B cell (primary cell): ENCODE measurements around the gene ERVFRD-1. TPM values are rescaled to one million over a fixed set of nuclear protein-coding genes. Genes with fewer than 3 reads are reported as not detected.

Experiments used
- ATAC-seq: fragments of 200-7000 bp; cut with Tn5 transposase; one replicate; pipeline ENCODE4 v1.10.0; 2021; ENCODE audit warnings: low read depth, mild to moderate bottlenecking, moderate number of reproducible peaks, moderate library complexity
- CTCF ChIA-PET: fragments of 350-600 bp; sonication (Branson Sonifier 250); formaldehyde crosslinking; loops from one replicate; lab custom pipeline; 2021; ENCODE audit warnings: antibody characterized with exemption, inconsistent platforms; lab: Charles Lee
- POLR2A ChIA-PET: fragments of 350-600 bp; sonication (Branson Sonifier 250); formaldehyde crosslinking; loops from one replicate; lab custom pipeline; 2021; ENCODE audit warnings: antibody characterized with exemption; lab: Charles Lee
- DNase-seq: peaks from one replicate; pipeline ENCODE4 v3.0.0; 2013
- H2AFZ ChIP-seq: 2 replicates; pipeline ENCODE4 v1.6.1; 2012; ENCODE audit warnings: mild to moderate bottlenecking, low read depth, low read length; ENCODE audit not compliant: insufficient read depth, poor library complexity, severe bottlenecking
- H3K27ac ChIP-seq, 2 donors: 1 replicate in 1 of 2; 2 replicates in 1 of 2; pipeline ENCODE4 v1.5.1; 2012 to 2013; ENCODE audit warnings: low read length in 2 of 2, mild to moderate bottlenecking in 2 of 2, moderate library complexity in 1 of 2
- H3K27me3 ChIP-seq, 4 experiments: fragments of 200-600 bp in 1 of 4; sonication (generic) in 1 of 4; replicated peaks in 1 of 4; 1 replicate in 2 of 4; 2 replicates in 2 of 4; pipeline versions ENCODE4 v1.6.1 to v1.7.0; 2013 to 2016; ENCODE audit warnings: low read length in 3 of 4, mild to moderate bottlenecking in 2 of 4, mixed read lengths in 1 of 4, moderate library complexity in 1 of 4; ENCODE audit not compliant: insufficient read depth in 4 of 4, control insufficient read depth in 3 of 4; ENCODE audit errors: control extremely low read depth in 1 of 4
- H3K36me3 ChIP-seq, 2 experiments: replicated peaks in 1 of 2; 1 replicate in 1 of 2; 2 replicates in 1 of 2; pipeline versions ENCODE4 v1.6.1 to v1.7.1; 2013; ENCODE audit warnings: low read length in 1 of 2; ENCODE audit not compliant: insufficient read depth in 2 of 2, control insufficient read depth in 1 of 2; ENCODE audit errors: control extremely low read depth in 1 of 2, extremely low read depth in 1 of 2
- H3K4me1 ChIP-seq, 2 donors: fragments of 200-600 bp in 1 of 2; sonication (generic) in 1 of 2; 1 replicate in 1 of 2; 2 replicates in 1 of 2; pipeline versions ENCODE4 v1.5.1 to v1.6.1; 2013 to 2017; ENCODE audit warnings: low read length in 2 of 2; ENCODE audit not compliant: control insufficient read depth in 2 of 2, insufficient read depth in 2 of 2
- H3K4me2 ChIP-seq: replicated peaks from 2 replicates; pipeline ENCODE3; 2012; ENCODE audit warnings: mild to moderate bottlenecking, low read depth, low read length; ENCODE audit not compliant: poor library complexity, severe bottlenecking
- H3K4me3 ChIP-seq, 5 experiments: fragments of 200-600 bp in 1 of 5; sonication (generic) in 1 of 5; 1 replicate in 3 of 5; 2 replicates in 2 of 5; pipeline versions ENCODE4 v1.5.1 to v1.7.0; 2011 to 2016; ENCODE audit warnings: low read length in 4 of 5, mild to moderate bottlenecking in 4 of 5, low read depth in 2 of 5, control low read depth in 1 of 5, moderate library complexity in 1 of 5; ENCODE audit not compliant: insufficient read depth in 1 of 5; ENCODE audit errors: control extremely low read depth in 1 of 5, extremely low read depth in 1 of 5
- H3K79me2 ChIP-seq: fragments of 200-600 bp; sonication (generic); one replicate; pipeline ENCODE4 v1.6.0; 2016; ENCODE audit warnings: low read length; ENCODE audit not compliant: control insufficient read depth, insufficient read depth
- H3K9ac ChIP-seq: fragments of 200-600 bp; sonication (generic); 2 replicates; pipeline ENCODE4 v1.6.1; 2017; ENCODE audit warnings: mild to moderate bottlenecking, low read length, moderate library complexity
- H3K9me3 ChIP-seq, 3 donors: one replicate each; pipeline versions ENCODE4 v1.6.1 to v1.7.1; 2013; ENCODE audit warnings: low read length in 2 of 3; ENCODE audit not compliant: control insufficient read depth in 2 of 3, insufficient read depth in 1 of 3; ENCODE audit errors: control extremely low read depth in 1 of 3
- H4K20me1 ChIP-seq: 2 replicates; pipeline ENCODE4 v1.6.0; 2012; ENCODE audit warnings: mild to moderate bottlenecking, low read length; ENCODE audit not compliant: insufficient read depth, control insufficient read depth, poor library complexity, severe bottlenecking
- H3K27ac Mint-ChIP-seq: one replicate; pipeline ENCODE4 v1.8.0; 2021; ENCODE audit warnings: mixed read lengths
- H3K27me3 Mint-ChIP-seq: one replicate; pipeline ENCODE4 v1.8.0; 2021; ENCODE audit warnings: mixed read lengths
- H3K4me1 Mint-ChIP-seq: one replicate; pipeline ENCODE4 v1.8.0; 2021; ENCODE audit warnings: mixed read lengths
- H3K4me3 Mint-ChIP-seq: one replicate; pipeline ENCODE4 v1.8.0; 2021; ENCODE audit warnings: mixed read lengths
- H3K9me3 Mint-ChIP-seq: one replicate; pipeline ENCODE4 v1.8.0; 2022; ENCODE audit warnings: mixed read lengths; ENCODE audit not compliant: insufficient read depth
- CTCF ChIP-seq: fragments of 200-600 bp; IDR thresholded peaks from one replicate; pipeline ENCODE4 v1.8.0; 2022; ENCODE audit warnings: antibody characterized with exemption, mild to moderate bottlenecking
- EZH2 ChIP-seq: IDR thresholded peaks from 2 replicates; pipeline ENCODE4 v1.6.1; 2012; ENCODE audit warnings: borderline replicate concordance, low read depth, mild to moderate bottlenecking, moderate library complexity, low read length; ENCODE audit not compliant: insufficient read depth, poor library complexity, severe bottlenecking
- WGBS: methylation state at CpG from one replicate; pipeline ENCODE4 v1.1.5; 2013; ENCODE audit warnings: missing lambda C conversion rate; ENCODE audit not compliant: insufficient coverage; 5-methylcytosine and 5-hydroxymethylcytosine counted together
- intact Hi-C: fragments of 100-400 bp; cut with micrococcal nuclease; formaldehyde crosslinking; loops from one replicate; pipeline ENCODE4 v1.10.0; 2022
- polyA plus RNA-seq: library from polyadenylated mRNA; depleted of rRNA; stranded (reverse); fragments of >200 nt; gene quantifications from 2 replicates; pipeline ENCODE4 v1.2.3, GENCODE V29; 2012
- total RNA-seq, 2 donors: library from RNA; stranded (reverse); fragments of 120-200 nt in 1 of 2; gene quantifications; 1 replicate in 1 of 2; 2 replicates in 1 of 2; pipeline versions ENCODE4 v1.2.3 to v1.2.4, GENCODE V29; 2013 to 2022

The ERVFRD-1 gene
- total and polyA plus RNA-seq, 2 donors (not counting 1 experiment from before 2014, with no cell fraction given): not detected

GRCh38 chr6:11055127-11055627, 56.3 kb downstream of the ERVFRD-1 start:
- ATAC-seq: no peak
- Histone ChIP-seq H3K9me3 (peaks cover 0 to 4% (median 0%) of the 10 kb centered on the region in 3 donors), H3K4me2 (no peak overlapping the region), H3K4me3 (no peak overlapping the region), H3K79me2 (no peaks in the 10 kb centered on the region), H3K27me3 (peaks cover 0 to 13% (median 1%) of the 10 kb centered on the region in 4 experiments), H3K36me3 (no peaks in the 10 kb centered on the region), H3K9ac (no peak overlapping the region), H4K20me1 (no peaks in the 10 kb centered on the region), H3K4me1 (no peaks in the 10 kb centered on the region), H3K27ac (no peak overlapping the region), H2AFZ (no peak overlapping the region)
- Mint-ChIP-seq H3K27me3 (peaks cover 29% of the 10 kb centered on the region), H3K4me1 (no peaks in the 10 kb centered on the region), H3K9me3 (no peaks in the 10 kb centered on the region), H3K27ac (no peak overlapping the region), H3K4me3 (no peak overlapping the region)
- WGBS: no CpG with 5 or more reads among the region's 4 CpGs
- no peak for DNase-seq
- POLR2A ChIA-PET: no interaction called here
- TF ChIP-seq CTCF (no peak), EZH2 (no peak)
- CTCF ChIA-PET: interaction anchor here (1.2 to 1.3 kb wide), 2 partner anchors 14 to 577 kb away, joined by 3 read pairs; no protein-coding TSS in a partner anchor
- intact Hi-C loops: no loop called here

GRCh38 chr6:11054722-11055121, 56.8 kb downstream of the ERVFRD-1 start:
- intact Hi-C loops: no loop called here
- Histone ChIP-seq H4K20me1 (no peaks in the 10 kb centered on the region), H3K9ac (no peak overlapping the region), H2AFZ (no peak overlapping the region), H3K4me3 (no peak overlapping the region), H3K27ac (no peak overlapping the region), H3K79me2 (no peaks in the 10 kb centered on the region), H3K9me3 (peaks cover 0 to 4% (median 0%) of the 10 kb centered on the region in 3 donors), H3K36me3 (no peaks in the 10 kb centered on the region), H3K4me1 (no peaks in the 10 kb centered on the region), H3K27me3 (peaks cover 0 to 13% (median 1%) of the 10 kb centered on the region in 4 experiments), H3K4me2 (no peak overlapping the region)
- ATAC-seq: no peak
- Mint-ChIP-seq H3K9me3 (no peaks in the 10 kb centered on the region), H3K4me3 (no peak overlapping the region), H3K27me3 (peaks cover 28% of the 10 kb centered on the region), H3K27ac (no peak overlapping the region), H3K4me1 (no peaks in the 10 kb centered on the region)
- DNase-seq: no peak
- ChIA-PET POLR2A (no interaction called here), CTCF (interaction anchor here (1.2 to 1.3 kb wide), 2 partner anchors 15 to 576 kb away, joined by 3 read pairs; no protein-coding TSS in a partner anchor)
- TF ChIP-seq CTCF: no peak
- TF ChIP-seq EZH2: no peak
- 100% methylated on average over 1 of the region's 1 CpG for WGBS
